ENCODE data around the gene NOL3. TPM values are rescaled to one million over a fixed set of nuclear protein-coding genes. Genes with fewer than 3 reads are reported as not detected.
A peak's percentile ranks its signal among the peaks of the same experiment; 100 is the strongest.

The NOL3 gene
- total RNA-seq, 1 donor from 2014 or later: 19.2 TPM

DNA sequence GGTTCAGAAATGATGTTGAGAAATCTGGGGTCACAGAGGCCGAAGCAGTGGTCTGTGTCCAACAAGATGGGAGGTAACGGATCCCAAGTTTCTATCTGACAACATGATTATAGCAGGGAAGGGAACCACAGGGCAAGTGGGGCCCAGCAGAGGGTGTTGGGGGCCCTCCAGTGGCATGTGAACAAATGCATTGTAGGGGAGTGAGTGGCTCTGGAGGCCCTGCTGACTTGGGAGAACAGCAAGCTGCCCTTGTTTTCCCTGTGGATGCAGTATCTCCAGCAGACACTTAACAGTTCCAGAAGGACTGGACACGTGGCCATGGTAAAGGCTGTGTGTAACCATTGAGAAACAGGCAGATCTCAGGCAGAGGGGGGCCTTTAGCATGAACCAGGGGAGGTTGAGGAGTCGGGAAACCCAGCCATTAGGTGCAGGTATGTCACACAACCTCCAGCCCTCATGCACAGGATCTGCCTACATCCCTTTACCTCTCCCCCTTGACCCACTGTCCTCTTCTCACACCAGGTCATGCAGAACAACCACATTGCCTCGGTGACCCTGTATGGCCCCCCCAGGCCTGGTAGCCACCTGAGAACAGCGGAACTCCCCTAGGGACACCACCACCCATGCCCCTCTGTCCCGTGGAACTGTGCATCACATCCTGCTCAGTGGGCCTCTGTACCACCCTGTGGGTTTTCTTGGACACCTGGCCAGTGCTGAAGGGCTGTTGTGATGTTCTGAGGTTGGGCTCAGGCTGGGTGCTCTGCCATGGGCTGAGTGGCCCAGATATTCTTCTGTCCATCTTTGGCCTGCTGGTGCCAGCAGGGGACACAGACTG lies 23.6 kb upstream of the NOL3 start:
- no peaks in the 10 kb centered on the region for H3K9me3 ChIP-seq
- H3K4me3 ChIP-seq: no peak overlapping the region
- H3K27ac ChIP-seq: no peak overlapping the region
- intact Hi-C loops (cut with DNase I): no loop called here
- DNase-seq (ENCODE audit: extremely low spot score in 2 of 2): no peak
- TF ChIP-seq CTCF (IDR thresholded peaks at IDR 0.05) (no peak), POLR2A (IDR thresholded peaks at IDR 0.05) (no peak), POLR2AphosphoS5 (IDR thresholded peaks at IDR 0.05; ENCODE audit: insufficient read depth in 1 of 2, low read depth in 1 of 2) (no peak)
- H3K36me3 ChIP-seq: peaks cover 0 to 68% of the 10 kb centered on the region in 2 donors
- peaks cover 8% of the 10 kb centered on the region for H3K4me1 ChIP-seq
- no peaks in the 10 kb centered on the region for H3K27me3 ChIP-seq

DNA sequence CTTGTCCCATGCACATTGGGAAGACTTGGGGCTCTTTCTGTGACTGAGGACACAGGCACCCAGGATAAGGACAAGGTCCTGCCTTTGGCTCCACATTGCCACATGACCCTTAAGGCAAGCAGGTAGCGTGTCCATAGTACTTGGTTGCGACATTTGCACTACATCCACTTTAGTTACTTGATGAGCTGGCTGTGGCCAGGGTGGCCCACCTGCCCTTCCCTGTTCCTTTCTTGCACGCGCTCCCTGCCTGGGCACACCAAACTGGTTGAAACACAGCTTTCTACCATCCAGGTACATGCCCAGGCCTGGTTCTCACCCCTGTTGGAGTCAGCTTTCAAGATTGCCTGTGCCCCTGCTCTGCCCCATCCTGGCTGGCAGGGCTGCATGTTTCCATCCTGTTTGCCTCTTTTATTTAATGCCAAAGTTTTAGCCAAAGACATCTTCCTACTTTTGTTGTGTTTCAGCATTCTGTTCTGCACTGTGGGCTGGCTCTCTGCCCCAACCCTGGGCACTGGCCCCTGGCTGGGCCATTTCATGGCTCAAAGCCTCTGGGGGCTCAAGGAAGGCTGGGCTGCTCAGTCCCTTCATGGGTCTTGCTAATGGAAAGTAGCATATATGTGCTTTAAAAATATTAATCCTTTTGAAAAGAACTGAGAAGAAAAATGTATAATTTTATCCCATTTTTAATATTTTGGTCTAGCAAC lies 22.7 kb upstream of the NOL3 start:
- Histone ChIP-seq H3K27ac (no peak overlapping the region), H3K27me3 (no peaks in the 10 kb centered on the region), H3K4me3 (no peak overlapping the region), H3K4me1 (peaks cover 8% of the 10 kb centered on the region), H3K9me3 (no peaks in the 10 kb centered on the region), H3K36me3 (peaks cover 0 to 60% of the 10 kb centered on the region in 2 donors)
- intact Hi-C loops (cut with DNase I): no loop called here
- no peak for TF ChIP-seq CTCF (IDR thresholded peaks at IDR 0.05)
- no peak for TF ChIP-seq POLR2A (IDR thresholded peaks at IDR 0.05)
- TF ChIP-seq POLR2AphosphoS5 (IDR thresholded peaks at IDR 0.05; ENCODE audit: insufficient read depth in 1 of 2, low read depth in 1 of 2): no peak
- DNase-seq (ENCODE audit: extremely low spot score in 2 of 2): no peak

DNA sequence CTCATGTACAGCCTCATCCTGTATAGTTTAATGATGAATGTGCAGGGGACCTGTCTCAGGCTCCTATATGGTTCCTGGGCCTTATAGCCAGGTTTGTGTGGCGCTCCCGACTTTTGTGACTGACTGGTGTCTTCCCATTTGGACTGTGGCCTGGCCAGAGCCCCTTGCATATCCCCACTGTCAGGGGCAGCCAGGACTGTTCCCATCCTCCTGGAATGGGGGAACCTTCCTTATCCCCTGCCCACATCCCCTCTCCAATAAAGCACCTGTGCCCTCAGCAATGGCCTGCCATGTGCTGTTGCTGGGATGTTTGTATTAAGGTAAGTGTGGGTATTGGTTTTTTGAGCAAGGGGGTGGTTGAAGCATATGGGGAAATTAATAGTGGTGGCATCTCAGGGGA lies 22.1 kb upstream of the NOL3 start:
- no peak for DNase-seq (ENCODE audit: extremely low spot score in 2 of 2)
- H3K4me1 ChIP-seq: peaks cover 8% of the 10 kb centered on the region

DNA sequence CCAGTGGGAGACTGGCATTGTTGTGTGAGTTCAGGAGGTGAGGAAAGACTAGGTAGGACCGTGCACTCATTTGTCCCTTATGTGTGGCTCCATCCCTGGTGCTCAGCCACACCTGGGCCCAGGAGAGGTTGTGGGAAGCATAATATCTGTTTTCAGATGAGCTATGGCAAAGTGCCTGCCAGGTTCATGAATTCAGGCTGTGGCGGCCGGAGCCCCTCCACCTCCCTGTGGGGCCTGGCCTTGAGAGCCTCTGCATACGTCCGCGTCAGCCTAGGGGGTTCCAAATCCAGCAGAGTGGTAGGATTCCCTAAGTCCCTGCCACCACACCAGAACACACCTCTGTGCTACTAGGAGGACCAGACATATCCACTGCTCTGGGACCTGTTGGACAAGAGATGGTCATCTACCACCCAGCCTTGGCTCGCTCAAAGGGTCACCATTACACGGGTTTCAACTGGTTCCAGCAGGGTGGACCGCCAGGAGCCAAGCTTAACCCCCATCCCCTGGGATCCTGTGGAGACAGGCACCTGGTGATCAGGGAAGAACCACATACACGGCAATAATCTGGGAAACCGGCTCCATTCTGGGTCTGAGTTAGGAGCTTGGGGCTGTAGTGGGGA lies 21.6 kb upstream of the NOL3 start:
- Histone ChIP-seq H3K27me3 (no peaks in the 10 kb centered on the region), H3K9me3 (no peaks in the 10 kb centered on the region), H3K4me3 (no peak overlapping the region), H3K36me3 (peaks cover 0 to 48% of the 10 kb centered on the region in 2 donors), H3K27ac (no peak overlapping the region), H3K4me1 (peaks cover 8% of the 10 kb centered on the region)
- intact Hi-C loops (cut with DNase I): no loop called here
- DNase-seq (ENCODE audit: extremely low spot score in 2 of 2): no peak
- TF ChIP-seq POLR2A (IDR thresholded peaks at IDR 0.05) (no peak), POLR2AphosphoS5 (IDR thresholded peaks at IDR 0.05; ENCODE audit: insufficient read depth in 1 of 2, low read depth in 1 of 2) (no peak), CTCF (IDR thresholded peaks at IDR 0.05) (no peak)

More for the DNA sequence above, 22.1 kb upstream of the NOL3 start:
- intact Hi-C loops (cut with DNase I): no loop called here
- no peak overlapping the region for H3K27ac ChIP-seq
- H3K4me3 ChIP-seq: no peak overlapping the region
- TF ChIP-seq POLR2A (IDR thresholded peaks at IDR 0.05): no peak
- peaks cover 0 to 53% of the 10 kb centered on the region in 2 donors for H3K36me3 ChIP-seq
- H3K27me3 ChIP-seq: no peaks in the 10 kb centered on the region
- H3K9me3 ChIP-seq: no peaks in the 10 kb centered on the region

DNA sequence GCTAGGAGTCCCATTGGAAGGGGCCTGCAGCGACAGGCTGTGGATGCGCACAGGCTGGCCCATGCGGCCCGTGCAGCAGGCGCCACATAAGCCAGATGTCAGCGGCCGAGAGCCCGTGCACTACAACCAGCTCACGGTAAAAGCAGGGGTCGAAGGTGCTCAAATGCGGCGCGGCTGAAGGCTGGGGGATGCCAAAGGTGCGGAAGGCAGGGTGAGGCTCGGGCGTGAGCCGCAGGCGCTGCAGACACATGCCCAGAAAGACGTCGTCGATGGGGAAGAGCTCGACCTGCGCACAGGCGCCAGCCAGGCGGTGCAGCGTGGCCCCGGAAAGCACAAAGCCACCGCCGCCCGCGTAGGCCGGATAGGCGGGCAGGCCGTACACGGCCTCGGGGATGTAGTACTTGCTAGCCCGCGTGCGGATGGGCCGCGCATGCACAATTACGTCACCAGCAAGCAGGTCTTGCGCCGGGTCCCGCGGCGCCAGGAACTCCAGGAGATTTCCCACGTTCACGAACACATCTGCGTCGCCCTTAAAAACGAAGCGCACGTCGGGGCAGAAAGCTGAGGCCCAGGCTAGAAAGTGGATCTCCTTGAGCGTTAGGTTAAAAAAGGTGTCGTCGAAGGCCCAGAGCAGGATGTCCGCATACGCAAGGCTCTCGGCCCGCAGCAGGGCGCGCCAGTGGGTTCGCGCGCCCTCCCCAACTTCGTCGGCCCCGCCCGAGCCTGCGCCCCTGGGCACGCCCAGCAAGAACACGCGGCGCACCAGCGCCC lies 20.9 kb upstream of the NOL3 start:
- TF ChIP-seq POLR2A (IDR thresholded peaks at IDR 0.05) (no peak), POLR2AphosphoS5 (IDR thresholded peaks at IDR 0.05; ENCODE audit: insufficient read depth in 1 of 2, low read depth in 1 of 2) (peak in 1 of 2 donors; percentile 31), CTCF (IDR thresholded peaks at IDR 0.05) (no peak)
- H3K4me1 ChIP-seq: peaks cover 9% of the 10 kb centered on the region
- DNase-seq (ENCODE audit: extremely low spot score in 2 of 2): no peak
- H3K27ac ChIP-seq: no peak overlapping the region
- intact Hi-C loops (cut with DNase I): loop anchor here (5.0 kb wide), 1 partner anchor 38 kb away; no protein-coding TSS in a partner anchor
- no peaks in the 10 kb centered on the region for H3K27me3 ChIP-seq
- H3K36me3 ChIP-seq: peaks cover 0 to 41% of the 10 kb centered on the region in 2 donors
- peak overlapping the region in 1 of 2 donors; percentile 71 for H3K4me3 ChIP-seq
- H3K9me3 ChIP-seq: no peaks in the 10 kb centered on the region
